Measurements from ENCODE around the gene FLVCR2.

DNA sequence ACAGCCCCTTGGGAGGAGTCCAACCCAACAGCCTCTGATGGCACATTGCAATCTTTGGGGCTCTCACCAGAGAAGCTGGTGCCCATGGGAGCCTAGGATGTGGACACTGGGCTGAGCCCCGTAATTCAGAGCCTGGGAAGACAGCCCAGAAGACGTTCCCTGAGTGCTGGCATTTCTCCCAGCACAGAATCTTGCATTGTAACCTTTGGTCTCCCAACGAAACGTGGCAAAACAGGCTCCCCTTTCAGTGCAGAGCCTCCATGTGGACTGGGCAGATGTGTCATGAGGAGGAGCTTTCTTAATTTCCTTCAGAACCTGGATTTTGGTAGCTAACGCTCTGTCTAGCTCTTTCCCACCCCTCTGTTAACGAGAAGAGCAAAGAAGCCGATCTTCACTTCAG, 29.9 kb upstream of the FLVCR2 start:
- TF ChIP-seq, protein P1, sequence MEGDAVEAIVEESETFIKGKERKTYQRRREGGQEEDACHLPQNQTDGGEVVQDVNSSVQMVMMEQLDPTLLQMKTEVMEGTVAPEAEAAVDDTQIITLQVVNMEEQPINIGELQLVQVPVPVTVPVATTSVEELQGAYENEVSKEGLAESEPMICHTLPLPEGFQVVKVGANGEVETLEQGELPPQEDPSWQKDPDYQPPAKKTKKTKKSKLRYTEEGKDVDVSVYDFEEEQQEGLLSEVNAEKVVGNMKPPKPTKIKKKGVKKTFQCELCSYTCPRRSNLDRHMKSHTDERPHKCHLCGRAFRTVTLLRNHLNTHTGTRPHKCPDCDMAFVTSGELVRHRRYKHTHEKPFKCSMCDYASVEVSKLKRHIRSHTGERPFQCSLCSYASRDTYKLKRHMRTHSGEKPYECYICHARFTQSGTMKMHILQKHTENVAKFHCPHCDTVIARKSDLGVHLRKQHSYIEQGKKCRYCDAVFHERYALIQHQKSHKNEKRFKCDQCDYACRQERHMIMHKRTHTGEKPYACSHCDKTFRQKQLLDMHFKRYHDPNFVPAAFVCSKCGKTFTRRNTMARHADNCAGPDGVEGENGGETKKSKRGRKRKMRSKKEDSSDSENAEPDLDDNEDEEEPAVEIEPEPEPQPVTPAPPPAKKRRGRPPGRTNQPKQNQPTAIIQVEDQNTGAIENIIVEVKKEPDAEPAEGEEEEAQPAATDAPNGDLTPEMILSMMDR (IDR thresholded peaks at IDR 0.05), result no peak
- TF ChIP-seq POLR2A (IDR thresholded peaks at IDR 0.05), result no peak

All from vagina (tissue), 2 donors.